ENCODE data around the gene SMPD3. TPM values are rescaled to one million over a fixed set of nuclear protein-coding genes. Genes with fewer than 3 reads are reported as not detected.

Gene SMPD3
- total and polyA plus RNA-seq, 2 of the 8 experiments (the other 6 are each of a cell fraction or from before 2014, with no cell fraction given): 0.39 to 1.3 TPM

DNA sequence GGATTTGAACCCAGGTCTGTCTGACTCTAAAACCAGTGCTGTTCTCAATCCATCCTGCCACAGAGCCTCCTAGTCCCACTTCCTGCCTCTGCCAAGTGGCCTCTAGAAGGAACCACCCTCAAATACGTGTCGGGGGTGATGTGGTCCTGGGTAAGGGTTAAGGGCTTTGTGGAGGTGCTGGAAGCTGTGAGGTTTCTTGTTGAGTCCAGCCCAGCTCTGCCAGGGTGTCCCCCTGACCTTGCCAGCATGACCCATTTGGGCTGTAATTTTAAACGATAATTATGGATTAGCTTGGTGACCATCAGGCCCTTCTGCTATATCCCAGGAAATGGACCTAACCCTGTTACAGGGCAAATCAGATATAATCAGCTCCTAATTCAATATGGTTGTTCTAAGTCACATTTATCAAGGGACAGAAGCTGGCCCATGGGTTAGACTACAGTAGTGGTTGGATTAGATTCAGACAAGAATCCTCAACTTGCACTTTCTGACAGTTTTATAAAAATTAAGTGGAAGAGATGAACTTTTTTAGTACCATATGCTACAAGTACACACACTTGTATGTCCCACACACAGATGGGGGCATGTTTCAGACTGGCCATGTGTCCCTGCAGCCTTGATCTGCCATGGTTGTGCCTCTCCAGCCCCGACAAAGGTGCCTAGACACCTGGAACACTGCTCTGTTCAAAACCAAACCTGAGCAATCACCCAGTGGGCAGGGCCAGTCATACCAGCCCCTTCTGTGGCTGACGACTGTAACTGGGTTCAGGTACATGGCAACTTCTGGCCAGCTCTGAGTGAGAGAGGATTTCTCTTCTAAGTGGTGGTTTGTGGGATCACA is 48.0 kb downstream of the SMPD3 start (continued):
- TF ChIP-seq, protein P1, sequence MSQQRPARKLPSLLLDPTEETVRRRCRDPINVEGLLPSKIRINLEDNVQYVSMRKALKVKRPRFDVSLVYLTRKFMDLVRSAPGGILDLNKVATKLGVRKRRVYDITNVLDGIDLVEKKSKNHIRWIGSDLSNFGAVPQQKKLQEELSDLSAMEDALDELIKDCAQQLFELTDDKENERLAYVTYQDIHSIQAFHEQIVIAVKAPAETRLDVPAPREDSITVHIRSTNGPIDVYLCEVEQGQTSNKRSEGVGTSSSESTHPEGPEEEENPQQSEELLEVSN (IDR thresholded peaks at IDR 0.05): no peak
- TF ChIP-seq CBX8 (IDR thresholded peaks at IDR 0.05; ENCODE audit: borderline replicate concordance, low read depth, low read length) (no peak), SP1 (IDR thresholded peaks at IDR 0.05; ENCODE audit: low read depth, low read length) (no peak)
- TF ChIP-seq, protein P2, sequence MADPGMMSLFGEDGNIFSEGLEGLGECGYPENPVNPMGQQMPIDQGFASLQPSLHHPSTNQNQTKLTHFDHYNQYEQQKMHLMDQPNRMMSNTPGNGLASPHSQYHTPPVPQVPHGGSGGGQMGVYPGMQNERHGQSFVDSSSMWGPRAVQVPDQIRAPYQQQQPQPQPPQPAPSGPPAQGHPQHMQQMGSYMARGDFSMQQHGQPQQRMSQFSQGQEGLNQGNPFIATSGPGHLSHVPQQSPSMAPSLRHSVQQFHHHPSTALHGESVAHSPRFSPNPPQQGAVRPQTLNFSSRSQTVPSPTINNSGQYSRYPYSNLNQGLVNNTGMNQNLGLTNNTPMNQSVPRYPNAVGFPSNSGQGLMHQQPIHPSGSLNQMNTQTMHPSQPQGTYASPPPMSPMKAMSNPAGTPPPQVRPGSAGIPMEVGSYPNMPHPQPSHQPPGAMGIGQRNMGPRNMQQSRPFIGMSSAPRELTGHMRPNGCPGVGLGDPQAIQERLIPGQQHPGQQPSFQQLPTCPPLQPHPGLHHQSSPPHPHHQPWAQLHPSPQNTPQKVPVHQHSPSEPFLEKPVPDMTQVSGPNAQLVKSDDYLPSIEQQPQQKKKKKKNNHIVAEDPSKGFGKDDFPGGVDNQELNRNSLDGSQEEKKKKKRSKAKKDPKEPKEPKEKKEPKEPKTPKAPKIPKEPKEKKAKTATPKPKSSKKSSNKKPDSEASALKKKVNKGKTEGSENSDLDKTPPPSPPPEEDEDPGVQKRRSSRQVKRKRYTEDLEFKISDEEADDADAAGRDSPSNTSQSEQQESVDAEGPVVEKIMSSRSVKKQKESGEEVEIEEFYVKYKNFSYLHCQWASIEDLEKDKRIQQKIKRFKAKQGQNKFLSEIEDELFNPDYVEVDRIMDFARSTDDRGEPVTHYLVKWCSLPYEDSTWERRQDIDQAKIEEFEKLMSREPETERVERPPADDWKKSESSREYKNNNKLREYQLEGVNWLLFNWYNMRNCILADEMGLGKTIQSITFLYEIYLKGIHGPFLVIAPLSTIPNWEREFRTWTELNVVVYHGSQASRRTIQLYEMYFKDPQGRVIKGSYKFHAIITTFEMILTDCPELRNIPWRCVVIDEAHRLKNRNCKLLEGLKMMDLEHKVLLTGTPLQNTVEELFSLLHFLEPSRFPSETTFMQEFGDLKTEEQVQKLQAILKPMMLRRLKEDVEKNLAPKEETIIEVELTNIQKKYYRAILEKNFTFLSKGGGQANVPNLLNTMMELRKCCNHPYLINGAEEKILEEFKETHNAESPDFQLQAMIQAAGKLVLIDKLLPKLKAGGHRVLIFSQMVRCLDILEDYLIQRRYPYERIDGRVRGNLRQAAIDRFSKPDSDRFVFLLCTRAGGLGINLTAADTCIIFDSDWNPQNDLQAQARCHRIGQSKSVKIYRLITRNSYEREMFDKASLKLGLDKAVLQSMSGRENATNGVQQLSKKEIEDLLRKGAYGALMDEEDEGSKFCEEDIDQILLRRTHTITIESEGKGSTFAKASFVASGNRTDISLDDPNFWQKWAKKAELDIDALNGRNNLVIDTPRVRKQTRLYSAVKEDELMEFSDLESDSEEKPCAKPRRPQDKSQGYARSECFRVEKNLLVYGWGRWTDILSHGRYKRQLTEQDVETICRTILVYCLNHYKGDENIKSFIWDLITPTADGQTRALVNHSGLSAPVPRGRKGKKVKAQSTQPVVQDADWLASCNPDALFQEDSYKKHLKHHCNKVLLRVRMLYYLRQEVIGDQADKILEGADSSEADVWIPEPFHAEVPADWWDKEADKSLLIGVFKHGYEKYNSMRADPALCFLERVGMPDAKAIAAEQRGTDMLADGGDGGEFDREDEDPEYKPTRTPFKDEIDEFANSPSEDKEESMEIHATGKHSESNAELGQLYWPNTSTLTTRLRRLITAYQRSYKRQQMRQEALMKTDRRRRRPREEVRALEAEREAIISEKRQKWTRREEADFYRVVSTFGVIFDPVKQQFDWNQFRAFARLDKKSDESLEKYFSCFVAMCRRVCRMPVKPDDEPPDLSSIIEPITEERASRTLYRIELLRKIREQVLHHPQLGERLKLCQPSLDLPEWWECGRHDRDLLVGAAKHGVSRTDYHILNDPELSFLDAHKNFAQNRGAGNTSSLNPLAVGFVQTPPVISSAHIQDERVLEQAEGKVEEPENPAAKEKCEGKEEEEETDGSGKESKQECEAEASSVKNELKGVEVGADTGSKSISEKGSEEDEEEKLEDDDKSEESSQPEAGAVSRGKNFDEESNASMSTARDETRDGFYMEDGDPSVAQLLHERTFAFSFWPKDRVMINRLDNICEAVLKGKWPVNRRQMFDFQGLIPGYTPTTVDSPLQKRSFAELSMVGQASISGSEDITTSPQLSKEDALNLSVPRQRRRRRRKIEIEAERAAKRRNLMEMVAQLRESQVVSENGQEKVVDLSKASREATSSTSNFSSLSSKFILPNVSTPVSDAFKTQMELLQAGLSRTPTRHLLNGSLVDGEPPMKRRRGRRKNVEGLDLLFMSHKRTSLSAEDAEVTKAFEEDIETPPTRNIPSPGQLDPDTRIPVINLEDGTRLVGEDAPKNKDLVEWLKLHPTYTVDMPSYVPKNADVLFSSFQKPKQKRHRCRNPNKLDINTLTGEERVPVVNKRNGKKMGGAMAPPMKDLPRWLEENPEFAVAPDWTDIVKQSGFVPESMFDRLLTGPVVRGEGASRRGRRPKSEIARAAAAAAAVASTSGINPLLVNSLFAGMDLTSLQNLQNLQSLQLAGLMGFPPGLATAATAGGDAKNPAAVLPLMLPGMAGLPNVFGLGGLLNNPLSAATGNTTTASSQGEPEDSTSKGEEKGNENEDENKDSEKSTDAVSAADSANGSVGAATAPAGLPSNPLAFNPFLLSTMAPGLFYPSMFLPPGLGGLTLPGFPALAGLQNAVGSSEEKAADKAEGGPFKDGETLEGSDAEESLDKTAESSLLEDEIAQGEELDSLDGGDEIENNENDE (IDR thresholded peaks at IDR 0.05; ENCODE audit: insufficient replicate concordance, low read length): no peak
